Natural killer cell (primary cell): Measurements from ENCODE around the gene ZNF70. TPM values are rescaled to one million over a fixed set of nuclear protein-coding genes. Genes with fewer than 3 reads are reported as not detected.
A peak's percentile ranks its signal among the peaks of the same experiment; 100 is the strongest.

Source experiments
- ATAC-seq, 3 donors: fragments of 150-1000 bp in 2 of 3; fragments of 200-7000 bp in 1 of 3; cut with Tn5 transposase; 1 replicate in 1 of 3; 2 replicates in 2 of 3; pipeline ENCODE4 v1.10.0; 2021; ENCODE audit warnings: mild to moderate bottlenecking in 2 of 3, moderate library complexity in 2 of 3
- DNase-seq, 2 donors: peaks; one replicate each; pipeline versions ENCODE4 v3.0.0 to v3.0.0-alpha.2; 2013 to 2021; ENCODE audit warnings: mixed read lengths in 1 of 2
- H3K27ac ChIP-seq: one replicate; pipeline ENCODE4 v1.5.1; 2013; ENCODE audit warnings: mild to moderate bottlenecking, low read length
- H3K27me3 ChIP-seq: one replicate; pipeline ENCODE4 v1.6.1; 2013; ENCODE audit warnings: low read length; ENCODE audit not compliant: control insufficient read depth, insufficient read depth
- H3K36me3 ChIP-seq: one replicate; pipeline ENCODE4 v1.6.1; 2013; ENCODE audit warnings: low read length; ENCODE audit not compliant: control insufficient read depth, insufficient read depth
- H3K4me1 ChIP-seq: one replicate; pipeline ENCODE4 v1.6.1; 2013; ENCODE audit warnings: low read length; ENCODE audit not compliant: control insufficient read depth, insufficient read depth
- H3K4me3 ChIP-seq: one replicate; pipeline ENCODE4 v1.5.1; 2013; ENCODE audit warnings: low read length
- H3K9me3 ChIP-seq: one replicate; pipeline ENCODE4 v1.6.1; 2013; ENCODE audit warnings: low read length; ENCODE audit not compliant: control insufficient read depth, insufficient read depth
- H3K27ac Mint-ChIP-seq, 2 donors: one replicate each; pipeline ENCODE4 v1.8.0; 2022; ENCODE audit warnings: mild to moderate bottlenecking in 2 of 2, mixed read lengths in 2 of 2, moderate library complexity in 1 of 2
- H3K27me3 Mint-ChIP-seq, 2 donors: one replicate each; pipeline ENCODE4 v1.8.0; 2022; ENCODE audit warnings: low read depth in 2 of 2, mixed read lengths in 2 of 2
- H3K36me3 Mint-ChIP-seq: one replicate; pipeline ENCODE4 v1.8.0; 2022; ENCODE audit warnings: mixed read lengths
- H3K4me1 Mint-ChIP-seq, 2 donors: one replicate each; pipeline ENCODE4 v1.8.0; 2022; ENCODE audit warnings: mixed read lengths in 2 of 2
- H3K4me3 Mint-ChIP-seq: one replicate; pipeline ENCODE4 v1.8.0; 2022; ENCODE audit warnings: mild to moderate bottlenecking, moderate library complexity, mixed read lengths
- H3K9me3 Mint-ChIP-seq, 2 donors: one replicate each; pipeline ENCODE4 v1.8.0; 2022; ENCODE audit warnings: mixed read lengths in 2 of 2
- WGBS: methylation state at CpG from one replicate; pipeline ENCODE4 v1.1.7; 2013; ENCODE audit warnings: missing lambda C conversion rate; ENCODE audit not compliant: insufficient coverage; 5-methylcytosine and 5-hydroxymethylcytosine counted together
- intact Hi-C: fragments of 100-400 bp; cut with micrococcal nuclease; formaldehyde crosslinking; loops from one replicate; pipeline ENCODE4 v1.14.2; 2022
- total RNA-seq, 4 donors: library from RNA; stranded (reverse); fragments of 120-200 nt in 1 of 4; gene quantifications; one replicate each; pipeline versions ENCODE4 v1.2.3 to v1.2.4, GENCODE V29; 2013 to 2022
- TF ChIP-seq, protein P1 (sequence below): fragments of 200-600 bp; IDR thresholded peaks from one replicate; pipeline ENCODE4 v1.8.0; 2022; ENCODE audit warnings: antibody characterized with exemption

The ZNF70 gene
- total RNA-seq, 3 donors from 2014 or later (not counting 1 experiment from before 2014, with no cell fraction given) = 7.4 to 9.1 (median 7.7) TPM

DNA sequence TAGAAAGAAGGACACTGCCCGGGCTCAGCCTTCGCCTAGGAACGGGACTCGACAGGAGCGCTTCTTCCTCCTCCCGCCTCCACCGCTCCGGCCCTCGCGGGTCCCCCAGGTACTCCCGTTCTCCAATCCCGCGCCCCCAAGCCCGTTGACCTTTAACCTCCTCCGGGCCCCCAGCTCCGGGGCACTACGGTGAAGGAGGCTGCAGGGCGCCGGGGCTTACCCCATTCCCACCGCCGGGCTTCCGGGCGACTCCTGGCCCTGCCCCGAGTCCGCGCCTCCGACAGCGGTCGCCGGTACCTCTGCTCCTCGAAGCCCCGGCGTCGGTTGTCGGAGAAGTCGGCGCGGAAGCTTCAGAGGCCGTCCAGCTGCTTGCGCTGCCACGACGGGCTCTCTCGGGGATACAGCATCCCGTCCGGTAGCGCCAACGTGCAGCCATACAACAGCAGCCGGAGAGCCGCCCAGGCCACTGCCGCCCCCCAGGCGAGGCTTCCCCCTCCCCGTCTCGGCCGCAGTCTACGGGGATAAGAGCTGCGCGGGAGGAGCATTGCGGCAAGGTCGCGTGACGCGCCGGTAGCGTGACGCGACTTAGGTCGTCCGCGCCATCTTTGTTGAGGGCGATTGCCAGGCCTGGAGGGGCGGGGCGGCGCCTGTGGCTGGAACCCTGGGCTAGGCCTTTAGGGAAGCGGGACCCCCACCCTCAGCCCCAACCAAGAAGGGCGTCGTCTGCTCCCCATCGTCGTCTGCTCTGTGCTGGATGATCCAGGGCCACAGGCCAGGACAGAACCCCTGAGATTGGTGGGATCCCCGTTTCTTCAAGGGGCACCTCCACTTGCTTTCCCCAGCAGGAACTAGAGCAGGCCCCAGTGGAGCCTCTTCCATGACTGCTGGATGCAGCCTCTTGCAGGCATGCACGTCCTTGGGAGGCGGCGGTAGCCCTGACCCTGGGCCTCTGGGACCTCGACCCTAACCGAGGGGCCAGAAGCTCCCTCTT is 33.8 kb downstream of the ZNF70 start:
- TF ChIP-seq, protein P1, sequence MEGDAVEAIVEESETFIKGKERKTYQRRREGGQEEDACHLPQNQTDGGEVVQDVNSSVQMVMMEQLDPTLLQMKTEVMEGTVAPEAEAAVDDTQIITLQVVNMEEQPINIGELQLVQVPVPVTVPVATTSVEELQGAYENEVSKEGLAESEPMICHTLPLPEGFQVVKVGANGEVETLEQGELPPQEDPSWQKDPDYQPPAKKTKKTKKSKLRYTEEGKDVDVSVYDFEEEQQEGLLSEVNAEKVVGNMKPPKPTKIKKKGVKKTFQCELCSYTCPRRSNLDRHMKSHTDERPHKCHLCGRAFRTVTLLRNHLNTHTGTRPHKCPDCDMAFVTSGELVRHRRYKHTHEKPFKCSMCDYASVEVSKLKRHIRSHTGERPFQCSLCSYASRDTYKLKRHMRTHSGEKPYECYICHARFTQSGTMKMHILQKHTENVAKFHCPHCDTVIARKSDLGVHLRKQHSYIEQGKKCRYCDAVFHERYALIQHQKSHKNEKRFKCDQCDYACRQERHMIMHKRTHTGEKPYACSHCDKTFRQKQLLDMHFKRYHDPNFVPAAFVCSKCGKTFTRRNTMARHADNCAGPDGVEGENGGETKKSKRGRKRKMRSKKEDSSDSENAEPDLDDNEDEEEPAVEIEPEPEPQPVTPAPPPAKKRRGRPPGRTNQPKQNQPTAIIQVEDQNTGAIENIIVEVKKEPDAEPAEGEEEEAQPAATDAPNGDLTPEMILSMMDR = no peak
- Mint-ChIP-seq H3K9me3 (no peaks in the 10 kb centered on the region), H3K36me3 (no peaks in the 10 kb centered on the region), H3K4me3 (peak overlapping the region; percentile 82), H3K27ac (peak overlapping the region; percentile 75 to 88), H3K27me3 (no peaks in the 10 kb centered on the region), H3K4me1 (peaks cover 16 to 26% of the 10 kb centered on the region in 2 donors)
- DNase-seq (peak; percentile 77 to 91), ATAC-seq (peak; percentile 94 to 96 (median 95))
- 6% methylated on average over 84 of the region's 84 CpGs for WGBS
- Histone ChIP-seq H3K36me3 (peaks cover 19% of the 10 kb centered on the region), H3K4me3 (peak overlapping the region; percentile 79), H3K4me1 (peaks cover 25% of the 10 kb centered on the region), H3K27me3 (no peaks in the 10 kb centered on the region), H3K9me3 (no peaks in the 10 kb centered on the region), H3K27ac (peak overlapping the region; percentile 68)
- intact Hi-C loops = loop anchor here (2.0 kb wide), 1 partner anchor 20 kb away; no protein-coding TSS in a partner anchor

DNA sequence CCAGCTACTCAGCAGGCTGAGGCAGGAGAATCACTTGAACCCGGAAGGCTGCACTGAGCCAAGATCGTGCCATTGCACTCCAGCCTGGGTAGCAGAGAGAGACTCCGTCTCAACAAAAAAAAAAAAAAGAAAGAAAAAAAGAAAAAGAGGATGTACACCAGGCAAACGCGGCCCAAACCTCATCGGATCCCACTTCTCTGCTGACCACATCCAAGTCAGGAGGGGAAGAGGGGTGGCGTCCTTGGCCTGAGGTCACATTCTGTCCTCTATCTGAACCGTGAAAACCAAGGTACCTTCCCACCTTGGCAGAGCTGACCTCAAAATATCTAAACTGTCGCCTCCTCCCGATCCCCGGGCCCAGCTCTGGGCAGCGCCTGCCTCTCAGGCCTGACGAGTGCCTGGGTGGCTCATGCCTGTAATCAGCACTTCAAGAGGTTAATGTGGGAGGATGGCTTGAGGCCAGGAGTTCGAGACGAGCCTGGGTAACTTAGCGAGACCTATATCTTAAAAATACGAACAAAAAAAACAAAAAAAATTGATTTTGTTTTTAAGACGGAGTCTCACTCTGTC is 35.0 kb downstream of the ZNF70 start:
- intact Hi-C loops = loop anchor here (2.0 kb wide), 1 partner anchor 19 kb away; no protein-coding TSS in a partner anchor
- Mint-ChIP-seq H3K36me3 (peaks cover 7% of the 10 kb centered on the region), H3K27ac (peak overlapping the region; percentile 75 to 88), H3K4me1 (peaks cover 19 to 30% of the 10 kb centered on the region in 2 donors), H3K9me3 (no peaks in the 10 kb centered on the region), H3K4me3 (peak overlapping the region; percentile 82), H3K27me3 (no peaks in the 10 kb centered on the region)
- Histone ChIP-seq H3K27ac (no peak overlapping the region), H3K4me1 (peaks cover 25% of the 10 kb centered on the region), H3K36me3 (peaks cover 25% of the 10 kb centered on the region), H3K4me3 (peak overlapping the region; percentile 79), H3K27me3 (no peaks in the 10 kb centered on the region), H3K9me3 (no peaks in the 10 kb centered on the region)
- peak in 1 of 3 donors; percentile 10 for ATAC-seq
- DNase-seq = no peak
- 51% methylated on average over 17 of the region's 18 CpGs for WGBS
- TF ChIP-seq, protein P1 = no peak

DNA sequence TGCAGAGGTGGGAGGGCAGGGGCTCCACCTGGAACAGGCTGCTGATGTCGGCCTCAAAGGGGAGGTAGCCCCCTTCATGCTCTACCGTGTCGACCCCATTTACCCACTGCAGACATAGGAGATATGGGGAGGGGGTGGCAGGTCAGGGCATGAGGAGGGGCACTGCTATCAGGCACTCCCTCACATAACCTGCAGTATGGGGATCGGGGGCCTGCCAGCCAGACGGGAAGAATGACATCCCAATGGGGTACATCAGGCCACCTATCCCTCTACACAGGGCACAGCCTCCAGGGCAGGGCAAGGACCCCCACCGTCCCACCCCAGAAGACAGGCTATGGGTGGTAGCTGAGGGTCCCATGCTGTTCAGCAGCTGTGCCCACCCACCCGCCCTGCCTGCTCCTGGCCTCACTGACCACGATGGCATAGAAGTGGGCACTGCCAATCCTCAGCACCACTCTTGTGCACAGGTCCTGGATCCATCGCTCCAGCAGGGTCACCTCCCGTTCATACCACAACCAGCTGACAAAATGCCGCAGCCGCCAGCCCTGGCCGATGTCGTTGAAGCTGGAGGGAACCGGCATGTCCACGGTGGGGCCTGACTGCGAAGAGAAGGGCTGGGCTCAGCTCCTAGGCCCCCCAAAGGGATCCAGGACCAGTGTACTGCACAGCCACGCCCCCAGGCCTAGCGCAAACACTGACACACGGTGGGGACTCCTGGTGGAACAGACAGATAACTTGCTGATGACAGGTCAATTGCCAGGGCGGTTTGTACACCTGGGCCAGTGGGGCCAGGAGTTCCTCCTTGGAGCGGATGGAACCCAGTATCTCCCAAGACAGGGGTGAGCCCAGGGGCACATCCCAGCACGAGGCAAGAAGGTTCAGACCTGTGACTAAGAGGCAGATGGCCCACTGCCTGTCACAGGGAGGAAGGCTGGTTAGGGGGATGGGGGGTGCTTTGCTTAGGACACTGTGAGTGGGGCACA is 36.0 kb downstream of the ZNF70 start:
- Mint-ChIP-seq H3K4me1 (peaks cover 29 to 40% of the 10 kb centered on the region in 2 donors), H3K36me3 (peaks cover 18% of the 10 kb centered on the region), H3K27ac (peak overlapping the region; percentile 75 to 88), H3K27me3 (no peaks in the 10 kb centered on the region), H3K9me3 (no peaks in the 10 kb centered on the region), H3K4me3 (peak overlapping the region; percentile 82)
- no peaks in the 10 kb centered on the region for H3K27me3 ChIP-seq
- TF ChIP-seq, protein P1 = no peak
- DNase-seq (no peak), ATAC-seq (no peak)
- intact Hi-C loops = no loop called here
- no peak overlapping the region for H3K4me3 ChIP-seq
- H3K4me1 ChIP-seq = peaks cover 25% of the 10 kb centered on the region
- peaks cover 34% of the 10 kb centered on the region for H3K36me3 ChIP-seq
- H3K27ac ChIP-seq = no peak overlapping the region
- WGBS = 93% methylated on average over 21 of the region's 23 CpGs
- H3K9me3 ChIP-seq = no peaks in the 10 kb centered on the region
